Chondrocyte (in vitro differentiated cells): ENCODE data around the gene SLC2A13. TPM values are rescaled to one million over a fixed set of nuclear protein-coding genes. Genes with fewer than 3 reads are reported as not detected.
A peak's percentile ranks its signal among the peaks of the same experiment; 100 is the strongest.
"Not testable (repeated sequence)": the region's sequence is repeated elsewhere in the genome, so short reads cannot be mapped to it uniquely, and the experiment has no call there.

Source experiments
- DNase-seq: peaks from one replicate; pipeline ENCODE4 v3.0.0; 2021; ENCODE audit warnings: mixed read lengths, low spot score
- H3K27ac Mint-ChIP-seq: one replicate; pipeline ENCODE4 v1.8.0; 2021; ENCODE audit warnings: mild to moderate bottlenecking, moderate library complexity, mixed read lengths; ENCODE audit not compliant: unreplicated experiment
- H3K27me3 Mint-ChIP-seq: 2 replicates; pipeline ENCODE4 v1.8.0; 2021; ENCODE audit warnings: low read depth, mixed read lengths
- H3K36me3 Mint-ChIP-seq: 2 replicates; pipeline ENCODE4 v1.8.0; 2021; ENCODE audit warnings: low read depth, mixed read lengths
- H3K4me1 Mint-ChIP-seq: 2 replicates; pipeline ENCODE4 v1.8.0; 2021; ENCODE audit warnings: low read depth, mild to moderate bottlenecking, mixed read lengths
- H3K4me3 Mint-ChIP-seq: one replicate; pipeline ENCODE4 v1.8.0; 2021; ENCODE audit warnings: mild to moderate bottlenecking, moderate library complexity, mixed read lengths; ENCODE audit not compliant: unreplicated experiment
- H3K9me3 Mint-ChIP-seq: 2 replicates; pipeline ENCODE4 v1.8.0; 2021; ENCODE audit warnings: low read depth, mixed read lengths
- CTCF ChIP-seq: fragments of 200-600 bp; sonication (generic); IDR thresholded peaks from 2 replicates; pipeline ENCODE4 v1.5.0; 2021; ENCODE audit warnings: antibody characterized with exemption, mild to moderate bottlenecking, moderate library complexity
- total RNA-seq: library from RNA; stranded (reverse); gene quantifications from 3 replicates; pipeline ENCODE4 v1.2.1, GENCODE V29; 2021

Gene SLC2A13
- total RNA-seq, 1 donor from 2014 or later: 14.4 TPM

- DNase-seq: no peak
- TF ChIP-seq CTCF: no peak
- Mint-ChIP-seq H3K4me1 (peaks cover 28% of the 10 kb centered on the region), H3K36me3 (no peaks in the 10 kb centered on the region), H3K27ac (no peak overlapping the region), H3K4me3 (no peak overlapping the region), H3K27me3 (no peaks in the 10 kb centered on the region), H3K9me3 (no peaks in the 10 kb centered on the region)
Observed at GRCh38 chr12:40055776-40056175, 50.1 kb downstream of the SLC2A13 start.

DNA sequence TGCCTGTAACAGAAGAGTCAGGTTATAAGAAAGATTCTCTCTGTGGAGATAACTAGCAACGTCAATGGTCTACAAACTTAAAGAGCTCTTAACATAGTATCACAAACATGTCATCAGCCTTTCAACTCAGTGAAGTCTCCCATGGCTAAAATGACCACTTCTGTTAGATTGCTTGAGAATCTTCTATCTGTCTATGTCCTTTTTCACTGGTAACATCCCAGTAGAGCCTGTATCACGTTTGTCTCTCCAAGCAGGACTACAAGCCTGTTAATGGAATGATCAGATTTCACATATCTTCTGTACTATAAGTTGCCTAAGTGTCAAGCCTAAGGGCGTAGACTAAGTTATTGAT lies 50.7 kb downstream of the SLC2A13 start:
- no peak for TF ChIP-seq CTCF
- Mint-ChIP-seq H3K4me3 (no peak overlapping the region), H3K27ac (peak overlapping the region; percentile 81), H3K4me1 (peaks cover 28% of the 10 kb centered on the region), H3K36me3 (no peaks in the 10 kb centered on the region), H3K27me3 (no peaks in the 10 kb centered on the region), H3K9me3 (no peaks in the 10 kb centered on the region)
- no peak for DNase-seq

GRCh38 chr12:40054555-40055227 lies 51.2 kb downstream of the SLC2A13 start:
- Mint-ChIP-seq H3K9me3 (no peaks in the 10 kb centered on the region), H3K36me3 (no peaks in the 10 kb centered on the region), H3K27ac (peak overlapping the region; percentile 81), H3K27me3 (no peaks in the 10 kb centered on the region), H3K4me3 (peak overlapping the region; percentile 10), H3K4me1 (peaks cover 28% of the 10 kb centered on the region)
- no peak for TF ChIP-seq CTCF
- DNase-seq: no peak

- no peaks in the 10 kb centered on the region for H3K9me3 Mint-ChIP-seq
- no peaks in the 10 kb centered on the region for H3K36me3 Mint-ChIP-seq
- no peak overlapping the region for H3K27ac Mint-ChIP-seq
- no peak overlapping the region for H3K4me3 Mint-ChIP-seq
- DNase-seq: no peak
- no peak for TF ChIP-seq CTCF
- no peaks in the 10 kb centered on the region for H3K27me3 Mint-ChIP-seq
- H3K4me1 Mint-ChIP-seq: peaks cover 8% of the 10 kb centered on the region
Observed at GRCh38 chr12:40049268-40049667, 56.6 kb downstream of the SLC2A13 start.

- not testable (repeated sequence) for DNase-seq, H3K36me3 Mint-ChIP-seq, H3K4me3 Mint-ChIP-seq, H3K9me3 Mint-ChIP-seq, H3K4me1 Mint-ChIP-seq, H3K27ac Mint-ChIP-seq, H3K27me3 Mint-ChIP-seq
Observed at GRCh38 chr12:40047002-40047401, 58.9 kb downstream of the SLC2A13 start.

DNA sequence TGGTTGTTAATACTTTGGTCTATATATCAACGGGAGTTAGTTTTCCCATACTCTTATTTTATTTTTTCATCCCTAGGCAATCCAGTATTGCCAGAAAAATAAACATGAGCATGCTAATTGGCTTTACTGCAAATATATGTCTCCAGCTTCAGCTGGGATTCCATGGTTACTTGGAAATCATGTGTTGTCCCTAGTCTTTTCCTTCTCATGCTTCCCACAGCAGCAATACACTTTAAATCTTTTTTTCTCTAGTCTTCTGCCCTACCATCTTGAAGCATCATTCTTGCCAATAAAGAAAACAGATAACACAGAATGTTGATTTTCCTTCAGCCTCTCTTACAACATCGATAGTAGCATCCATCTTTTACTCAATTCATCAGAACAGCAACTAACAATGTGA lies 60.2 kb downstream of the SLC2A13 start:
- Mint-ChIP-seq H3K36me3 (peaks cover 1% of the 10 kb centered on the region), H3K27ac (no peak overlapping the region), H3K27me3 (no peaks in the 10 kb centered on the region), H3K9me3 (no peaks in the 10 kb centered on the region), H3K4me3 (no peak overlapping the region), H3K4me1 (no peaks in the 10 kb centered on the region)
- no peak for DNase-seq
- no peak for TF ChIP-seq CTCF
